K562 (cell line): ENCODE results near the gene TOM1L1. TPM values are rescaled to one million over a fixed set of nuclear protein-coding genes. Genes with fewer than 3 reads are reported as not detected.

Source experiments
- ATAC-seq: fragments of 200-7000 bp; cut with Tn5 transposase; 3 replicates; pipeline ENCODE4 v1.9.1; 2020; ENCODE audit warnings: moderate library complexity
- BruUV-seq: library from RNA; stranded (reverse); fragments of 400-500 nt; replicated peaks from 2 replicates; lab custom pipeline; 2021; lab: Mats Ljungman, UMichigan
- CTCF ChIA-PET: fragments of 300-600 bp; formaldehyde crosslinking; extraction: SDS; loops from one replicate; lab custom pipeline; 2021; ENCODE audit warnings: low intra/inter-chr PET ratio; lab: Yijun Ruan, JAX
- POLR2A ChIA-PET: fragments of 300-600, 350-650 bp; sonication (Branson Sonifier 250); formaldehyde crosslinking; extraction: SDS; loops from one replicate; lab custom pipeline; 2021; ENCODE audit warnings: antibody characterized with exemption, inconsistent platforms; lab: Yijun Ruan, JAX
- DNase-seq, 4 experiments: peaks; one replicate each; pipeline versions ENCODE4 v3.0.0 to v3.0.0-alpha.2; 2011 to 2018; ENCODE audit warnings: low spot score in 3 of 4, mixed read lengths in 3 of 4; ENCODE audit errors: extremely low read depth in 1 of 4
- FAIRE-seq: peaks from 2 replicates; lab custom pipeline; 2011; peaks lifted over from hg19 to GRCh38; lab: Jason Lieb, UNC
- H2AFZ ChIP-seq: 2 replicates; pipeline ENCODE4 v1.6.0; 2011; ENCODE audit warnings: low read depth, low read length, control low read depth, inconsistent platforms
- H3K27ac ChIP-seq: fragments of 200-600 bp; 3 replicates; pipeline ENCODE4 v1.8.0; 2011; ENCODE audit warnings: low read depth, mild to moderate bottlenecking, control low read depth, inconsistent platforms, low read length, moderate library complexity, mixed read lengths; ENCODE audit errors: extremely low read depth
- H3K27me3 ChIP-seq, 2 experiments: fragments of 300-600 bp in 1 of 2; 2 replicates in 1 of 2; 3 replicates in 1 of 2; pipeline versions ENCODE4 v1.6.0 to v1.8.0; 2011; ENCODE audit warnings: inconsistent platforms in 2 of 2, low read length in 2 of 2, mild to moderate bottlenecking in 1 of 2, mixed read lengths in 1 of 2, moderate library complexity in 1 of 2; ENCODE audit not compliant: control insufficient read depth in 2 of 2, insufficient read depth in 2 of 2
- H3K36me3 ChIP-seq: fragments of 300-600 bp; 3 replicates; pipeline ENCODE4 v1.8.0; 2011; ENCODE audit warnings: mild to moderate bottlenecking, low read length, inconsistent platforms; ENCODE audit not compliant: control insufficient read depth, insufficient read depth
- H3K4me1 ChIP-seq, 2 experiments: fragments of 200-600 bp in 1 of 2; replicated peaks in 1 of 2; 2 replicates in 1 of 2; 3 replicates in 1 of 2; pipeline versions ENCODE4 v1.5.1 to v1.8.0; 2011; ENCODE audit warnings: inconsistent platforms in 2 of 2, low read length in 2 of 2, mild to moderate bottlenecking in 1 of 2, mixed read lengths in 1 of 2, moderate library complexity in 1 of 2; ENCODE audit not compliant: control insufficient read depth in 2 of 2, insufficient read depth in 2 of 2
- H3K4me2 ChIP-seq: 2 replicates; pipeline ENCODE4 v1.6.1; 2011; ENCODE audit warnings: low read length, control low read depth, inconsistent platforms, mixed read lengths; ENCODE audit not compliant: insufficient read depth
- H3K4me3 ChIP-seq: fragments of 200-600 bp; sonication (generic), shearing (Covaris generic); 2 replicates; pipeline ENCODE4 v1.5.1; 2016; ENCODE audit warnings: control low read depth, inconsistent platforms
- H3K79me2 ChIP-seq: fragments of 200-600 bp; 3 replicates; pipeline ENCODE4 v1.8.0; 2011; ENCODE audit warnings: low read length, inconsistent platforms; ENCODE audit not compliant: control insufficient read depth, insufficient read depth
- H3K9ac ChIP-seq, 2 experiments: 2 replicates each; pipeline versions ENCODE4 v1.6.0 to v1.6.1; 2011; ENCODE audit warnings: low read depth in 2 of 2, low read length in 2 of 2, control low read depth in 1 of 2, inconsistent platforms in 1 of 2, mild to moderate bottlenecking in 1 of 2, mixed read lengths in 1 of 2; ENCODE audit not compliant: insufficient read depth in 1 of 2
- H3K9me1 ChIP-seq: one replicate; pipeline ENCODE4 v1.6.0; 2011; ENCODE audit warnings: inconsistent platforms, mild to moderate bottlenecking, low read length, moderate library complexity; ENCODE audit not compliant: control insufficient read depth, insufficient read depth
- H3K9me3 ChIP-seq: replicated peaks from 2 replicates; pipeline ENCODE4 v1.5.1; 2011; ENCODE audit warnings: low read depth, low read length, inconsistent platforms; ENCODE audit not compliant: control insufficient read depth, insufficient read depth
- H4K20me1 ChIP-seq: replicated peaks from 2 replicates; pipeline ENCODE4 v1.6.1; 2011; ENCODE audit warnings: low read length, inconsistent platforms, mixed read lengths; ENCODE audit not compliant: control insufficient read depth, insufficient read depth
- MEIS2 ChIP-seq: fragments of 450-650 bp; IDR thresholded peaks from 2 replicates; pipeline ENCODE4 v1.6.1; 2014; ENCODE audit warnings: mild to moderate bottlenecking; ENCODE audit not compliant: partially characterized antibody
- ZC3H4 ChIP-seq: sonication (generic); formaldehyde crosslinking; IDR thresholded peaks from 2 replicates; pipeline ENCODE4 v1.9.0; 2021; ENCODE audit warnings: missing genetic modification reagents, borderline replicate concordance
- WGBS: fragments of 100-300 bp; shearing (Covaris generic); methylation state at CpG from one replicate; pipeline ENCODE4 v1.1.6; 2016; ENCODE audit warnings: low coverage, mixed read lengths; ENCODE audit not compliant: insufficient coverage; ENCODE audit errors: missing lambda C conversion rate; 5-methylcytosine and 5-hydroxymethylcytosine counted together
- in situ Hi-C: fragments of 300-500 bp; cut with MboI; formaldehyde crosslinking; loops from 4 replicates; pipeline ENCODE4 v1.15.0; 2018; ENCODE audit warnings: inconsistent platforms, mixed read lengths
- intact Hi-C: fragments of 100-400 bp; cut with micrococcal nuclease; formaldehyde crosslinking; loops from 2 replicates; pipeline ENCODE4 v1.14.2; 2022
- polyA plus RNA-seq, 8 experiments: library from polyadenylated mRNA; depleted of rRNA in 4 of 8; stranded (reverse) in 5 of 8; unstranded in 3 of 8; fragments of >200 nt; fragmentation: Nextera tagmentation in 2 of 8; fragmentation: Illumina TruSeq in 1 of 8; extraction: Ambion mirVana in 2 of 8; extraction: Trizol in 1 of 8; gene quantifications; 2 replicates each; pipeline versions ENCODE4 v1.2.1 to v1.2.3, GENCODE V29; 2011 to 2014; ENCODE audit warnings: inconsistent platforms in 1 of 8, missing spikeins in 1 of 8
- total RNA-seq, 7 experiments: library from RNA; depleted of rRNA in 6 of 7; stranded (reverse); fragments of >200 nt in 6 of 7; fragmentation: Illumina TruSeq in 2 of 7; extraction: Trizol in 2 of 7; gene quantifications; 2 replicates each; pipeline versions ENCODE4 v1.2.1 to v1.2.3, GENCODE V29; 2011 to 2021; ENCODE audit warnings: low replicate concordance in 1 of 7
- TF ChIP-seq, protein P1 (sequence below): fragments of 250-450 bp; sonication (Bioruptor Pico); IDR thresholded peaks from 2 replicates; pipeline ENCODE4 v1.8.0; 2022; ENCODE audit warnings: moderate library complexity, mild to moderate bottlenecking, inconsistent platforms
- TF ChIP-seq, protein P2 (sequence below): fragments of 450-650 bp; IDR thresholded peaks from 2 replicates; pipeline ENCODE4 v1.6.1; 2016
- TF ChIP-seq, protein P3 (sequence below), 2 experiments: IDR thresholded peaks in 1 of 2; conservative IDR thresholded peaks in 1 of 2; 2 replicates each; pipeline ENCODE4 v1.6.1; 2016; ENCODE audit warnings: low read depth in 2 of 2, mild to moderate bottlenecking in 1 of 2, missing compliant biosample characterization in 1 of 2, missing genetic modification characterization in 1 of 2, moderate library complexity in 1 of 2

Gene TOM1L1
- total and polyA plus RNA-seq, 9 of the 15 experiments (the other 6 are each of a cell fraction or from before 2014, with no cell fraction given), result 21.3 to 74.3 (median 31.0) TPM

DNA sequence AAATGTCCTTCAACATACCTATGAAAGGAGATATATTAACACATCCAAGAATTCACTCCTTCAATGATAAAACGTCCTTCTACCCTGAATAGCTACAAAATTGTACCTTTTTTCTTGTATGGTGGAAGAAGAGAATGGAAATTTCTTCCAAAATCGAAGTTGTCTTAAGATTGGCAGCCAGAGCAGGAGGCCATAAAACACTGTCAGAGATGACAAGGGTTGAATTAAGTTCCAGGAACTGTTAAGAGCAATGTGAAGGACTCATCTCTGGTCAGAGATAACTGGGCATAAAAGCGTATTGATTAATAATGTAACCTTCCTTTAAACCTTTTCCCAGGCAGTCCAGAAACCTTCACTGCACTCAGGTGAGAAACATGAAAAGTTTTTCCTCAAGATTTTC lies 12.9 kb upstream of the TOM1L1 start:
- in situ Hi-C loops, result no loop called here
- H3K9me1 ChIP-seq, result no peaks in the 10 kb centered on the region
- 23% methylated on average over 3 of the region's 3 CpGs for WGBS
- H3K27me3 ChIP-seq, result no peaks in the 10 kb centered on the region
- no peak overlapping the region for H3K4me3 ChIP-seq
- intact Hi-C loops, result no loop called here
- H4K20me1 ChIP-seq, result no peaks in the 10 kb centered on the region
- H3K4me2 ChIP-seq, result no peak overlapping the region
- CTCF ChIA-PET, result no interaction called here
- TF ChIP-seq MEIS2 (peak; percentile 73), ZC3H4 (CRISPR knock-in tag) (no peak)
- TF ChIP-seq, protein P1, sequence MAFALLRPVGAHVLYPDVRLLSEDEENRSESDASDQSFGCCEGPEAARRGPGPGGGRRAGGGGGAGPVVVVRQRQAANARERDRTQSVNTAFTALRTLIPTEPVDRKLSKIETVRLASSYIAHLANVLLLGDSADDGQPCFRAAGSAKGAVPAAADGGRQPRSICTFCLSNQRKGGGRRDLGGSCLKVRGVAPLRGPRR (CRISPR knock-in tag), result no peak
- TF ChIP-seq, protein P2, sequence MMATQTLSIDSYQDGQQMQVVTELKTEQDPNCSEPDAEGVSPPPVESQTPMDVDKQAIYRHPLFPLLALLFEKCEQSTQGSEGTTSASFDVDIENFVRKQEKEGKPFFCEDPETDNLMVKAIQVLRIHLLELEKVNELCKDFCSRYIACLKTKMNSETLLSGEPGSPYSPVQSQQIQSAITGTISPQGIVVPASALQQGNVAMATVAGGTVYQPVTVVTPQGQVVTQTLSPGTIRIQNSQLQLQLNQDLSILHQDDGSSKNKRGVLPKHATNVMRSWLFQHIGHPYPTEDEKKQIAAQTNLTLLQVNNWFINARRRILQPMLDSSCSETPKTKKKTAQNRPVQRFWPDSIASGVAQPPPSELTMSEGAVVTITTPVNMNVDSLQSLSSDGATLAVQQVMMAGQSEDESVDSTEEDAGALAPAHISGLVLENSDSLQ, result peak; percentile 63
- TF ChIP-seq, protein P3, sequence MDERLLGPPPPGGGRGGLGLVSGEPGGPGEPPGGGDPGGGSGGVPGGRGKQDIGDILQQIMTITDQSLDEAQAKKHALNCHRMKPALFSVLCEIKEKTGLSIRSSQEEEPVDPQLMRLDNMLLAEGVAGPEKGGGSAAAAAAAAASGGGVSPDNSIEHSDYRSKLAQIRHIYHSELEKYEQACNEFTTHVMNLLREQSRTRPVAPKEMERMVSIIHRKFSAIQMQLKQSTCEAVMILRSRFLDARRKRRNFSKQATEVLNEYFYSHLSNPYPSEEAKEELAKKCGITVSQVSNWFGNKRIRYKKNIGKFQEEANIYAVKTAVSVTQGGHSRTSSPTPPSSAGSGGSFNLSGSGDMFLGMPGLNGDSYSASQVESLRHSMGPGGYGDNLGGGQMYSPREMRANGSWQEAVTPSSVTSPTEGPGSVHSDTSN (CRISPR knock-in tag; IDR thresholded peaks at IDR 0.05; ENCODE audit: low read depth), result no peak
- TF ChIP-seq, protein P3 (tag; conservative IDR thresholded peaks at IDR 0.05; ENCODE audit: low read depth), result peak; percentile 76
- no peak overlapping the region; the same call in 1 of the 2 replicates for H2AFZ ChIP-seq
- no peaks in the 10 kb centered on the region for H3K36me3 ChIP-seq
- no peaks in the 10 kb centered on the region for H3K9me3 ChIP-seq
- POLR2A ChIA-PET, result no interaction called here
- no peak overlapping the region for H3K9ac ChIP-seq
- no peak overlapping the region for H3K27ac ChIP-seq
- FAIRE-seq (no peak), DNase-seq (no peak), ATAC-seq (no peak)
- BruUV-seq, result no TSS peak
- H3K4me1 ChIP-seq, result no peaks in the 10 kb centered on the region; a peak in 3 of 5 replicates
- no peaks in the 10 kb centered on the region for H3K79me2 ChIP-seq
